Measurements from ENCODE around the gene UGT1A6.

GRCh38 chr2:233643128-233643527 is 49.6 kb upstream of the UGT1A6 start:
- TF ChIP-seq CTCF (conservative IDR thresholded peaks at IDR 0.05; ENCODE audit: low read depth in 2 of 2) (peak; percentile 41 to 52), EZH2 (IDR thresholded peaks at IDR 0.05; ENCODE audit: low read depth, unreplicated experiment) (no peak), REST (IDR thresholded peaks at IDR 0.05; ENCODE audit: unreplicated experiment) (no peak), POLR2AphosphoS5 (IDR thresholded peaks at IDR 0.05; ENCODE audit: low read depth) (no peak), EZH2phosphoT487 (IDR thresholded peaks at IDR 0.05; ENCODE audit: unreplicated experiment) (no peak), JUNB (IDR thresholded peaks at IDR 0.05; ENCODE audit: unreplicated experiment) (no peak), ZNF331 (CRISPR knock-in tag; IDR thresholded peaks at IDR 0.05; ENCODE audit: low read depth) (no peak), NANOG (IDR thresholded peaks at IDR 0.05; ENCODE audit: borderline replicate concordance) (no peak), CREB1 (CRISPR knock-in tag; IDR thresholded peaks at IDR 0.05; ENCODE audit: low read depth) (no peak), ZNF114 (CRISPR knock-in tag; IDR thresholded peaks at IDR 0.05) (no peak), ZNF462 (CRISPR knock-in tag; IDR thresholded peaks at IDR 0.05) (no peak), STAT1 (IDR thresholded peaks at IDR 0.05; ENCODE audit: unreplicated experiment) (no peak), ETS1 (IDR thresholded peaks at IDR 0.05) (no peak)

Data from GM23338 (cell line).